Right renal cortex interstitium (tissue), 3 donors: Measurements from ENCODE around the gene NIFK. TPM values are rescaled to one million over a fixed set of nuclear protein-coding genes. Genes with fewer than 3 reads are reported as not detected.
A peak's percentile ranks its signal among the peaks of the same experiment; 100 is the strongest.

Source experiments
- DNase-seq, 3 donors: peaks; one replicate each; pipeline ENCODE4 v3.0.0-alpha.2; 2013; ENCODE audit warnings: low read depth in 3 of 3, low spot score in 2 of 3
- polyA plus RNA-seq, 3 donors: library from polyadenylated mRNA; unstranded; fragments of 120-200 nt; gene quantifications; one replicate each; pipeline ENCODE4 v1.2.1, GENCODE V29; 2013; ENCODE audit not compliant: insufficient read length in 3 of 3

Gene NIFK
- 10 to 100 TPM; 64.2 to 73.6 (median 70.1) TPM for polyA plus RNA-seq

GRCh38 chr2:121736462-121737336 is at the start of gene NIFK:
Gene NIFK (minus strand): TSS chr2:121736875. CDS start chr2:121736850, 25 bp downstream.
- peak; percentile 71 to 93 (median 88) for DNase-seq

GRCh38 chr2:121783180-121783579 is 46.5 kb upstream of the NIFK start:
- no peak for DNase-seq

- no peak for DNase-seq
Measured at GRCh38 chr2:121778741-121779487, 42.2 kb upstream of the NIFK start.

- DNase-seq = no peak
Measured at GRCh38 chr2:121777699-121778058, 41.0 kb upstream of the NIFK start.

- DNase-seq = no peak
Measured at GRCh38 chr2:121776885-121777698, 40.4 kb upstream of the NIFK start.

- DNase-seq = no peak
Measured at GRCh38 chr2:121776361-121776760, 39.7 kb upstream of the NIFK start.

- no peak for DNase-seq
Measured at GRCh38 chr2:121774235-121774634, 37.6 kb upstream of the NIFK start.

- DNase-seq = peak in 2 of 3 donors; percentile 45 to 59
Measured at GRCh38 chr2:121771976-121772742, 35.5 kb upstream of the NIFK start.

- no peak for DNase-seq
Measured at GRCh38 chr2:121768143-121768755, 31.6 kb upstream of the NIFK start.

GRCh38 chr2:121766624-121767023 is 29.9 kb upstream of the NIFK start:
- DNase-seq = no peak

GRCh38 chr2:121764681-121765228 is 28.1 kb upstream of the NIFK start:
- no peak for DNase-seq

GRCh38 chr2:121755237-121756111 is 18.8 kb upstream of the NIFK start, which contains the start of gene TSN:
Gene TSN (plus strand): TSS chr2:121755651. CDS start chr2:121755780, 129 bp downstream.
- peak; percentile 92 to 95 (median 94) for DNase-seq

- DNase-seq = no peak
Measured at GRCh38 chr2:121754851-121755236, 18.2 kb upstream of the NIFK start.

- no peak for DNase-seq
Measured at GRCh38 chr2:121748202-121748601, 11.5 kb upstream of the NIFK start.

- DNase-seq = no peak
Measured at GRCh38 chr2:121746071-121746578, 9.4 kb upstream of the NIFK start.

GRCh38 chr2:121741450-121741849 is 4.8 kb upstream of the NIFK start:
- no peak for DNase-seq

- no peak for DNase-seq
Measured at GRCh38 chr2:121740973-121741372, 4.3 kb upstream of the NIFK start.

GRCh38 chr2:121736140-121736461 is 574 bp downstream of the NIFK start:
- DNase-seq = no peak
